Lower leg skin (tissue), 4 donors: ENCODE measurements around the gene POTEB3. TPM values are rescaled to one million over a fixed set of nuclear protein-coding genes. Genes with fewer than 3 reads are reported as not detected.
"Not testable (repeated sequence)": the region's sequence is repeated elsewhere in the genome, so short reads cannot be mapped to it uniquely, and the experiment has no call there.

Experiments
- DNase-seq, 2 donors: peaks; one replicate each; pipeline ENCODE4 v3.0.0-alpha.2; 2019; ENCODE audit warnings: low spot score in 2 of 2
- H3K4me3 ChIP-seq: fragments of 200-600 bp; sonication (generic); 2 replicates; pipeline ENCODE4 v1.5.1; 2017; ENCODE audit warnings: mild to moderate bottlenecking, low read depth; ENCODE audit not compliant: poor library complexity, severe bottlenecking
- WGBS, 2 donors: methylation state at CpG; one replicate each; pipeline ENCODE4 v1.1.5; 2018; 5-methylcytosine and 5-hydroxymethylcytosine counted together
- intact Hi-C: fragments of 100-400 bp; cut with DNase I; formaldehyde crosslinking; loops from one replicate; pipeline ENCODE4 v1.15.0; 2023; ENCODE audit warnings: low total_unique reads
- total RNA-seq, 4 donors: library from RNA; depleted of rRNA; stranded (reverse); fragments of >200 nt; gene quantifications; one replicate each; pipeline ENCODE4 v1.1.0, GENCODE V29; 2016

POTEB3 gene
- total RNA-seq, result not detected

DNA sequence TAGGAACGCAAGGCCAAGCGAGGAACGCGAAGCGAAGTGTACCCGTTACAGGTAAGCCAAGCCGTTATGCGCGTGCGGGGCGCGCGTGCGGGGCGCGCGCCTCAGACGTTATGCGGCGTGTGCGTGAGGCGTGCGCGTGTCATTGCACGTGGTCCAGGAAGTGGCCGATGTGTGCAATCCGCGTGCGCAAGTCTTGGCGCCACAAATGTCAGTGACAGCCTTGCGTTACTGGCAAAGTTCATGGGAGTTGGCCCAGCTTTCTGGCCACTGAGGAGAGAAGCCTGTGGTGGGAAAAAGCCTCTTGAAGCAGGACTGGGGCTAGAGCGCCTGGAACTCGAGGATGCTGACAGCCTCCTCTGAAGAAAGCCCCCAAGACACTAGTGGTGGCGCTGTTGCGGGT lies at the start of gene POTEB3:
Gene POTEB3, minus strand, starts transcription at position 101 of the 400 bp plus-strand sequence. CDS start 488 bp downstream, outside the sequence.
- WGBS, 2 donors, result no CpG with 5 or more reads among the region's 35 CpGs
- H3K4me3 ChIP-seq, DNase-seq, intact Hi-C loops: not testable (repeated sequence)

DNA sequence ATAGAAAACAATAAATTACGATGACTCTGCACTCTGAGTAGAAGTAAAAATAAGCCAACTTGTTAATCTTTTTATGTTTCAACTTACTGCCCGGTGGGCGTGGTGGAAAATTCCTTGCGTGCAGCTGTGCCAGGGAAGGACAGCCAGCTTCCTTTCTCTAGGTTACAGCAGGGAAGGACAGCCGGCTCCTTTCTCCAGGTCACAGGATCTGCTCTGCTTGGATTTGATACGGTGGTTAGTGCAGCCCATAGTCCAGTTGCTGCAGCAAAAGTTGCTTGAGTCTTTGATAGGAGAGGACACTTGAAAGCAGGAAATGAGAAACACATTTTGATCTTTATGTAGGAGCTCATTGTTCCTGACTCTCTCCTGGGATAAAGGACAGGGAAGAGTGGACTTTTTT lies 13.4 kb upstream of the POTEB3 start:
- intact Hi-C loops, DNase-seq, H3K4me3 ChIP-seq: not testable (repeated sequence)
- 60% methylated on average over 1 of the region's 6 CpGs; no CpG with 5 or more reads in 1 of the 2 donors for WGBS, 2 donors

DNA sequence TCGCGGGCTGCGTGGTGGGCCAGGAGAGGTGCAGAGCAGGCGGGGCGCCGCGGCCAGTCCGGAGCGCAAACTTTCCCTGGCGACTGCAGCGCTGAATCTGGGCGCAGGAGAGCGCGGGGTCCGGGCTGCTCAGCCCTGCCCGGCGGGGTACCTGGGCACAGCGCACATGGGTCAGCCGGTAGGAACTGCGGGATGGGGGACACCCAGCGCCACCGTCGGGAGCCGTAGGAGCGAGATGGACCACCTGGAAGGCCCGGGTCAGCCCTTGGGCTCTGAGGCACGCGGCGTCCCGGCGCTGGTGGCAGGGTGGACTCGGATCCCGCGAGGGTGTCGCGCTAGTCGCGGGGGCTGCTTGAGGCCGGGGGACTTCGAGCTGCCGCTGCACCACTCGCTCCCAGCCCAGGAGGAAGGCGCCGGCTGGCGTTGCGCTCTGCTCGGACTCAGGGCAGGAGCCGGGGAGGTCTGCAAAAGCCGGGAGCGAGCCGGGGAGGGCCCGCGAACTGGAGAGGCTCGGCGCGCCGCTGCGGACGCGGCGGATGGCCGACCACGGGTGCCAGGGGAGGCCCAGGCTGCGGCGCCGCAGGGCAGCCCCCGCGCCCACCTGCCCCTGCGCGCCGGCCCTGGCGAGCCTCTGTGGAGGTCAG lies 11.7 kb upstream of the POTEB3 start:
- WGBS, 2 donors, result 43% methylated on average over 8 of the region's 72 CpGs; no CpG with 5 or more reads in 1 of the 2 donors
- DNase-seq, intact Hi-C loops, H3K4me3 ChIP-seq: not testable (repeated sequence)

DNA sequence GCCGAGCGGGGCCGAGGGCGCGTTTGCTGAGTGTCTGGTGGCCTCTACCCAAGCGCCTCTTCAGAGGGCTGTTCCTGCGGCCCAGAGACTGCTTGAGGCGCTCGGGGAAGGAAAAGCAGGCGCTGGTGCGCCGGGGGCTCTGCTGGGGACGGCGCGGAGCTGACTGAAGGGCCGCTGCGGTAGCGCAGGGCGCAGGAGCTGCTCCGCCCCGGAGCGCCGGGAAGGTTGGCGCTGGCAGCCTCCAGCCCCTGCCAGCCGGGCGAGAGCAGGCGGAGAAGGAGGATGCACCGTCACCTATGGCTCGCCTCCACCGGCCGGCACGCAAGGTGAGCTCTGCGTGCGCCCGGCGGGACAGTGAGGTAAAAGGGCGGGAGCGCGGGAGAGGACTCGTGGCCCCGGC lies 11.2 kb upstream of the POTEB3 start:
- H3K4me3 ChIP-seq, intact Hi-C loops, DNase-seq: not testable (repeated sequence)
- WGBS, 2 donors, result no CpG with 5 or more reads among the region's 41 CpGs

GRCh38 chr15:21407366-21407765 lies 32.9 kb downstream of the POTEB3 start:
- DNase-seq, H3K4me3 ChIP-seq, intact Hi-C loops: not testable (repeated sequence)
- 100% methylated on average over 1 of the region's 4 CpGs; no CpG with 5 or more reads in 1 of the 2 donors for WGBS, 2 donors

GRCh38 chr15:21401531-21401930 lies 38.8 kb downstream of the POTEB3 start:
- WGBS, 2 donors, result no CpG with 5 or more reads among the region's 4 CpGs
- H3K4me3 ChIP-seq, DNase-seq, intact Hi-C loops: not testable (repeated sequence)

DNA sequence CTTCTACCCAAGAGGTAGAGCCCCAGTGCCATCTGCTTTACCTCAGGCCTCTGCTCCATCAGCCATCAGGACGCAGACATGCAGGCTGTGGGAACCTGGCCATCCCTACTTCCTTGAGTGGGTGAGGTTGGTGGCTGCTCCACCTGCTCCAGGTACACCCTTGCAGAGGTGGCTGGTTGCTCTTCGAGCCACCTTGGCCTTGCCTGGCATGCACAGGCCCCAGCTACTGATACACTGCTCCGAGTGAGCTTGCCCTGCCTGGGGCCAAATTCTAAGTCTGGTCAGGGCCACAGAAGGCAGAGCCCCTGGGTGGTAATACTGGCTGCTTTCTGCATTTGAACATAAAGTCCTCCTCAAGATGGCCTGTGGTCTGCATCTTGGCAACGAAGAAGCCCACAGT lies 41.2 kb downstream of the POTEB3 start:
- WGBS, 2 donors, result no CpG with 5 or more reads among the region's 4 CpGs
- DNase-seq, intact Hi-C loops, H3K4me3 ChIP-seq: not testable (repeated sequence)

- no CpG with 5 or more reads among the region's 5 CpGs for WGBS, 2 donors
- DNase-seq, H3K4me3 ChIP-seq, intact Hi-C loops: not testable (repeated sequence)
Measured at GRCh38 chr15:21398511-21398910, 41.8 kb downstream of the POTEB3 start.

GRCh38 chr15:21397656-21398055 lies 42.6 kb downstream of the POTEB3 start:
- no CpG with 5 or more reads among the region's 2 CpGs for WGBS, 2 donors
- intact Hi-C loops, DNase-seq, H3K4me3 ChIP-seq: not testable (repeated sequence)

GRCh38 chr15:21397186-21397585 lies 43.1 kb downstream of the POTEB3 start:
- intact Hi-C loops, DNase-seq, H3K4me3 ChIP-seq: not testable (repeated sequence)
- WGBS, 2 donors, result no CpG with 5 or more reads among the region's 2 CpGs

- H3K4me3 ChIP-seq, DNase-seq, intact Hi-C loops: not testable (repeated sequence)
- WGBS, 2 donors, result no CpG with 5 or more reads among the region's 25 CpGs
Measured at GRCh38 chr15:21385961-21386360, 54.3 kb downstream of the POTEB3 start.

GRCh38 chr15:21383866-21384485 lies 56.3 kb downstream of the POTEB3 start:
- DNase-seq, H3K4me3 ChIP-seq, intact Hi-C loops: not testable (repeated sequence)
- WGBS, 2 donors, result no CpG with 5 or more reads among the region's 24 CpGs

- intact Hi-C loops, H3K4me3 ChIP-seq, DNase-seq: not testable (repeated sequence)
- no CpG with 5 or more reads among the region's 18 CpGs for WGBS, 2 donors
Measured at GRCh38 chr15:21373682-21374081, 66.6 kb downstream of the POTEB3 start.

GRCh38 chr15:21369177-21369576 lies 71.1 kb downstream of the POTEB3 start:
- intact Hi-C loops, DNase-seq, H3K4me3 ChIP-seq: not testable (repeated sequence)
- WGBS, 2 donors, result no CpG with 5 or more reads among the region's 26 CpGs

DNA sequence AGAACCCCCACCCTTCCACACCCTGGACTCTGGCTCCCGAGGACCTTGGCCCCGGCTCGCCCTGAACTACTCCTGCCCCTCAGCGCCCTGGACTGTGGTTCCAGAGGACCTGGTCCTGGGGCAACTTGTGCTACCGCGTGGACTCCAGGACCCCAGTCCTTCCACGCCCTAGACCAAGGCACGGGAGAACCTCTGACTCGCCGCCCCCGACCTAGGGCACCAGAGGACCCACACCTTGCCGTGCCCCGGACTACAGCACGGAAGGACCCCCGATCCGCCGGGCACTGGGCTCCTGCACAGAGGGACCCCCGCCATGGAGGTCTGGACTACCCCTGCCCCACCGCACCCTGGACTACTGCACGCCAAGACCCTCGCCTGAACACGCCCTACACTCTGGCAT lies 71.7 kb downstream of the POTEB3 start:
- H3K4me3 ChIP-seq, intact Hi-C loops: not testable (repeated sequence)
- DNase-seq, result peak in 1 of 2 donors; percentile 18
- no CpG with 5 or more reads among the region's 22 CpGs for WGBS, 2 donors
